ENCODE measurements around the gene OR2T35.
"Not testable (repeated sequence)": the region's sequence is repeated elsewhere in the genome, so short reads cannot be mapped to it uniquely, and the experiment has no call there.

The OR2T35 gene, protein sequence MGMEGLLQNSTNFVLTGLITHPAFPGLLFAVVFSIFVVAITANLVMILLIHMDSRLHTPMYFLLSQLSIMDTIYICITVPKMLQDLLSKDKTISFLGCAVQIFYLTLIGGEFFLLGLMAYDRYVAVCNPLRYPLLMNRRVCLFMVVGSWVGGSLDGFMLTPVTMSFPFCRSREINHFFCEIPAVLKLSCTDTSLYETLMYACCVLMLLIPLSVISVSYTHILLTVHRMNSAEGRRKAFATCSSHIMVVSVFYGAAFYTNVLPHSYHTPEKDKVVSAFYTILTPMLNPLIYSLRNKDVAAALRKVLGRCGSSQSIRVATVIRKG

DNA sequence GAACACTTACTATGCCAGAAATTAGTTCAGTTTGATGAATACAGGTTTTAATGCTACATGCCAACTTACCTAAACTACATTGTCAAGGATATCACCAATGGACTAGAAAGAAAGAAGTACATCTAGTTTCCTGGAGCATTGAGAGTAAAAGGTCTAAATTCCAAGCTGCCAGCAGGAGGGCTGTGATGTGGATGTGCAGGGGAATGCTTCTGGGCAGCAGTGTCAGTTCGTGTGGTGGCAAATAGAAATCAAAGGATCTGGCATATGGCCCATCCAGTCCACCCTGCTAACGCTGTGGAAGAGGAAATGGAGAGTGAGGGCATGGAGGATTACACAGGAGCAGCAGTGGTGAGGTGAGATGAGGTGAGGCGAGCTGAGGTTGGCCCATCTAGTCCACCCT lies at the start of gene OR2T35:
OR2T35 (minus strand) TSS at position 101 of the 400 bp plus-strand sequence. CDS start 6,020 bp downstream, outside the sequence.
- not testable (repeated sequence) for DNase-seq

DNA sequence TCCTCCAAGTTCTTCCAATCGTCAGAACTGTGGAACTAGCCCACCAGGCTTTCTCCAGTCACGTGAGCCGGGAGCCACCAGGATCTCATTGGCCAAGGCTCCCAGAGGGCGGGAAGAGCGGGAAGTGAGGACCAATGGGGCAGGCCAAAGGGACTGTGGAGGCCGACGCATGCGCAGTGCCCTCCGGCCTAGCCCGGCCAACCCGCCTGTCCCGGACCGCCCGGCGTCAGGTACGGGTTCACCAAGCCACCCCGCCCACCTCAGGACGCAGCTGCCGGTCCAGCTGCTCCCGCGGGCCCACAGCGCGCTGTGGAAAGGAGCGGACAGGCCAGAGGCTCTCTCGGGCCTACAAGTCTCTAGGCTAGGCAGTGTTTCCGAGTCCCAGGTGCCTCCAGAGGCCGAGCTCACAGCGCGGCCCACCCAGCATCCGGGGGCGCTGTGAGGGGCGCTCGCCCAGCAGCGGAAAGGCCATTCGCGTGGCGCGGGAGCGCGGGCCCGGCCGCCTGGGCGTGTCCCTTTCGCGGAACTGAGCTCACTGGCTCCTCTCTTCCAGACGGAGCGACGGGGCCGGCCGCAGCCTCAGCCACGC lies 46.6 kb upstream of the OR2T35 start:
- no peak for DNase-seq

DNA sequence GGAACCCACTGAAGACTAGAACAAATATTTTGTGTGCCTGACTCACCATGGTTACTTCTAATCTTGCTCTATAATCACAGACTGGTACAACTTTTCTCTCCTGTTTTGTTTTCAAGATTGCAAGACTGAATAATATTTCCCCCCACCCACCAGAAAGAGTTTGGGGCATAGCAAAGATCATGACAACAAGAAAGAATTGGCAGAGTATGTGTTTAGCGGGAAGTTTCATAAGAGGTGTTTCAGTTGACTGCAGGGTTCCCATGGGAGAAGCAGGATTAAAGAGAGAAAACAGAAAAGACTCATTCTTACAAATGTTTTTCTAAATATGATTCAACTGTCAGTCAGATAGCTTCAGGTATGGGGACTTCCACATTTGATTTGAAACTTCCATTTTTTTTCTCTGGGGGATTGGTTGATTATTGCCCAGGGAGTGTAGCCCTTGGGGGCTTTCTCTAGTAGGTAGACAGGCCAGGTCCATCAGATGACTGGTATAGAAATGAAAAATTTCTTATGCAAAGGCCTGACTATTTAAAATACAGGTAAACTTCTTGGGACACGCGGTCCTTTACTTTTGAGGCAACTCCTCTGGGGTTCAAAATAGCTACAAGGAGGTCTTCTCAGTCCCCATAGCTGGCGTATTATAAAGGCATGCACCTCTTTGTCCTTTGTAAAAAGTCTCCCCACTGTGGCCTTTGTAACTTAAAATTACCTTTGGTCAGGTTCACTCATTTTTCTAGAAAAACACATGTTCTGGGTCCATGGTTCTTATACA lies 43.6 kb upstream of the OR2T35 start:
- DNase-seq, result no peak

DNA sequence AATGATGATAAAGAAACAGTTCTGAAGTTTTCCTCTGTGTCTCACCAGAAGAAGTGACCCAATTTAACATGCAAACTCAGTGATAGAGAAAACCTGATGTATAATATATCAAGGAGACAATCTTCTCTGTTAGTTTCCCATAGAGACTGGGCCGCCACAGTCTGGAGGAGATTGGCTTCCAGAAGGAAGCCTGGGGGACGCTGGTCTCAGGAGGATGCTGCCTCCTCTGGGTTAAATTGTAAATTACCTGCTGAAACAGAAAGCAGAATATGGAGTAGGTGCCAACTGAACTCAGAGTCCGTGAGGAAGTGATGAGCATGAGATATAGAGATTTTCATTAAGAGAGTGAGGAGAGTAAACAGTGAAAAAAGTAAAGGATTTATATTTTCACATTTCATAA lies 41.7 kb upstream of the OR2T35 start:
- DNase-seq, result no peak

DNA sequence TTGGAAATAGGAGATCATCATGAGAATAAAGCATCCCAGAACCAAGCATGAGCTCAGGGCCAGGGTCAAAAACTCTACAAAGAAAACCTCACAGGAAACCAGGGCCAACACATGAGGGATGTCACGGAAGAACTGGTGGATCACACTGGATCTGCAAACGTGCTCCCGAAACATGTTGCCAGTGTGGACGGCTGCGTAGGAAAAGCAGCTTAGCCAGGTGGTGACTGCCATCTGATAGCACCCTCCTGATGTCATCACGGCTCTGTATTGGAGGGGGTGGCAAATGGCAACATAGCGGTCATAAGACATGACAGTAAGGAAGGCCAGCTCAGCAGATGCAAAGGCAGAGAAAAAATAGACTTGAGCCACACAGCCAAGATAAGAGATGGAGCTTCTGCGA lies 36.6 kb upstream of the OR2T35 start:
- no peak for DNase-seq

DNA sequence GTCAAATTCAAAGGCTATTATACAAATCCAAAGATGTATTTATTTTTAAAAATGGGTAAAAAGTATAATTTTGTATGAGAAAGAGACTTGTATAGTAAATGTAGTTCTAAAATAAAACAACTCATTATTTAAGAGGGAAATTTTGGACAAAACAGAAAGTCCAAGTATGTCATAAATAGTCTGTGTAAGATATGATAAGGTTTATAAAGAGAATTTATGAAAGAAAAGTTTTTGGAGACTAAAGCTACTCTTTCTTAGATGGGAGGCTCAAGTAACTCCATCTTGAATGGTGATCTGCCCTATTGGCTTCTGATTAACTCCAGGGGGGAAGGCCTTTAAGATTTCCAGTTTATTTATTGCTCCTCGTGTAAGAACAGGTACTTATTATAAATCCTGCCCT lies 24.9 kb upstream of the OR2T35 start:
- DNase-seq, result no peak

DNA sequence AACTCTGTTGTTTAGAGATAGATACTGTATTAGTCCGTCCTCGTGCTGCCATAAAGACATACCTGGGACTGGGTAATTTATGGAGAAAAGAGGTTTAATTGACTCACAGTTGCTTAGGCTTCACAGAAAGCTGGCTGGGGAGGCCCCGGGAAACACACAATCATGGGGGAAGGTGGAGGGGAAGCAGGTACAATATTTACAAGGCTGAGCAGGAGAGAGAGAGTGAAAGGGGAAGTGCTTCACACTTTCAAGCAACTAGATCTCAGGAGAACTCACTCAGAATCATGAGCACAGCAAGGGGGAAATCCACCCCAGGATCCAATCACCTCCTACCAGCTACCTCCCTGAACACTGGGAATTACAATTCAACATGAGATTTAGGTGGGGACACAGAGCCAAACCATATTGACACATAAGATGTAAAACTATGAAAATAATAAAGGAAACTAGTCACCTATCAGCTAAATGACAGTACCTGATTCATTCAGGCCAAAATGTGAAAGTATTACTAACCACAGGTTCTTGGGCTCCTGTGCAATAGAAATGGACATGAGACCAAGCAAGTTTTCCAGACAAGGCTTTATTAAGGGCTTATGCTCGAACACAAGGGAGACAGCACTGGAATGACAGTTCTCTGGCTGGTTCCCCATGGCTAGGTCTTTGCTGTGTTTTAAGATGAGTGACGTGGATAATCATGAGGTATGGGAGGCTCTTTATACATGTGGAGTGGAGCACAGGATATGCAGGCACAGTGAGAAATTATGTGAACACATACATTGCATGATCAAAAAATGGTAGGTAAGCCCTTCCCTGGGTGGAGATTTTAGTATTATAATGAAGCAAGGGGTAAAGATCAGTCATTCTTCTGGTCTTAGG lies 18.6 kb upstream of the OR2T35 start:
- DNase-seq, result not testable (repeated sequence)

DNA sequence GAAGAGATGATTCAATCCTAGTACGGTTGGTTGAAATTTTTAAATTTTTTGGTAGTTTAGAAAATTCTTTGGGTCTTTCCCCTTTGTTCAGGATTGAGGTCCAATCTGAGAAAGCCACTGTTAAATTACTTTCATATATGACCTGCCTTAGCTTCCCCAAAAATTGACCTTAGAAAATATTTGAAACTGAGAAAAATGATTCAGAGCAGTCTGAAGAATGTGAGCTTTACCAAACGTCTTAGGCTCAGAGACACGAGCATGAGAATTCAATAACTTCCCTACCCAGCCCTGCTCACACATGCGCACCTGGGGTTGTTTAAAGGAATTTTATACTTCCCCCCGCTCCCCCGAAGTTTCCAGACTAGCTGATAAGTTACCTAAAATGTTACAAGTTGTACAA lies 11.7 kb upstream of the OR2T35 start:
- not testable (repeated sequence) for DNase-seq

DNA sequence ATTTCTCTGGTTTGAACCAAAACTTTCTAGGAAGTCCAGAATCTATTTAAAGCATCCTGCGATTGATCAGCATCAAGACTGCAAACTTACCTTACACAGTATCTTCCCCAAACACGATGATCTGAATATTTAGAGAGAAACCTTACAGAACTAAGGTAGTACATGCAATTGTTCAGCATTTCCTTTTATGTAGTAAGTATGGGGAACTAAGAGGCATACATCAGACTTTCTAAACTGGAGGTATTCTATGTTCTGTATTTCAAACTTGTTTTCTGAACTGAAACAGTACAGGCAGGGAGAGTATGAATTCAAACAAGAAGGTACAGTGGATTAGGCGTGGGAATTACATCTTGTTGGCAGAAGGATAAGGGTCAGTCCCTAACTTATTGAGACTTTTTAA lies 10.3 kb upstream of the OR2T35 start, which contains the start of gene OR2T27:
OR2T27 (minus strand) TSS at position 175 of the 400 bp plus-strand sequence. CDS start 4,644 bp downstream, outside the sequence.
- DNase-seq, result not testable (repeated sequence)

DNA sequence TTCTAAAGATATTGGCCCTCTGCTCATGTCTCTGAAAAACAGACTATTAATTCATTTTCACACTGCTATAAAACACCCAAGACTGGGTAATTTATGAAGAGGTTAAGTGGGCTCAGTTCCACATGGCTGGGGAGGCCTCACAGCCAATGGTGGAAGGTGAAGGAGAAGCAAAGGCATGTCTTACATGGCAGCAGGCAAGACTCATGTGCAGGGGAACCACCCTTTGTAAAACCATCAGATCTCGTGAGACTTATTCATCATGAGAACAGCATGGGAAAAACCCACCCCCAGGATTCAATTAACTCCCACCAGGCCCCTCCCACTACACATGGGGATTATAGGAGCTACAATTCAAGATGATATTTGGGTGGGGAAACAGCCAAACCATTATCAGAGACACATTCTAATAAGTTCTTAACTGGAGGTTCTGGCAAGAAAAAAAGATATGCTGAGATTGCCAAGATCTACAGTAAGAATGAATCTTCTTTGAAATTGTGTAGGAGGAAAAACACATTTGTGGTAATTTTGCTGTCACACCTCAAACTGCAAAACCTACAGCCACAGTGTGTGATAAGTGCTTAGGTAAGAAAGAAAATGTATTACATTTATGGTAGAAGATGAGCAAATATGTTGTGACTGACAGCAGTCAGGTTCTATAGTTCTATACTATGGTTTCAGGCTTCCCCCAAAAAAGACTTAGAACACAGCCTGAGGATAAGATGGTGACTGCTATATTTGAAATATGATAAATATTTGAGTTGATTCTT lies 3.9 kb upstream of the OR2T35 start:
- DNase-seq, result not testable (repeated sequence)

DNA sequence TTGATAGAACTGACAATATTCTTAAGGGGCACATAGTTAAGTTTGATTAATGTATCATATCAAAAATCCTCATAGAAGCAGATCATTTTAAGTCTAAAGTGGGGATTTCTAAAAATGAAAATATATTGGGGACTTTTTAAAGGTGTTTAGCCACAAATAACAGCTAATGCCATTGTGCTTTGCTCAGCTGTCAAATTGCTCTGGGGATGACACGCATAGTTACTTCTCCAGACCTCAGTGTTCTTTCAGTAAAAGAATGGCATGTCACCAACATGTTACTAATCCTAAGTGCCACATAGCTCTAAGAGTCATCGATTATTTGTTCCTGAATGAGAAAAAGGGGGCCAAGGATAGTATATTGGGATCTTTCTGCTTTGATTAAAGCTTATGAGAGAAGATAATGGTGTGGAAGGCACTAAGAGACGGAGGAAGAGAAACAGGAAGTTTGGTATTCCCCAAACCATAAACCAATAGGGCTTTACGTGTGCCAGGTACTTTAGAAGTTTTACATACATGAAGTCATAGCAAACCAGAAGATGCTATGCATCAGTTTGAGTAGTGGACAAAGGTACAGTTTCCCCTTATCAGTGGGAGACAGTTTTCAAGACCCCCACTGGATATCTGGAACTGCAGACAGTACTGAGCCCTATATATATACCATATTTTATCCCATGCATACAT lies 2.0 kb downstream of the OR2T35 start:
- DNase-seq, result not testable (repeated sequence)

DNA sequence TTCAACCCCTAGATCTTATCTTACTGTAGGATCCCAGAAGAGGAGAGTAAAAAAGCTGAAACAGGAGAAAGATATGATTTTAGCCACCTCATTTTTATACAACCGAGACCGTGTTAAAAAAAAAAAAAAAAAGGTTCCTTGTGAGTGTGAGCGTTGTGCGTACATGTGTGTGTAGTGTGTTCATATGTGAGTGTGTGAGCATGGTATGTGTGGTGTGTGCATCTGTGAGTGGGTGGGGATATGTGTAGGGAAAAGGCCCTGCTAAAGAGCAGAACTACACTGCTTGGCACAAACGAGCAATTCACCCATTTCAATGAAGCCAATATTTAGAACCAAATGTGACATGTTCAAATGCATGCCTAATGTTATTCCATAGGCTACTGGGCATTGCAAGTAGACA lies 3.5 kb downstream of the OR2T35 start:
- DNase-seq, result not testable (repeated sequence)

DNA sequence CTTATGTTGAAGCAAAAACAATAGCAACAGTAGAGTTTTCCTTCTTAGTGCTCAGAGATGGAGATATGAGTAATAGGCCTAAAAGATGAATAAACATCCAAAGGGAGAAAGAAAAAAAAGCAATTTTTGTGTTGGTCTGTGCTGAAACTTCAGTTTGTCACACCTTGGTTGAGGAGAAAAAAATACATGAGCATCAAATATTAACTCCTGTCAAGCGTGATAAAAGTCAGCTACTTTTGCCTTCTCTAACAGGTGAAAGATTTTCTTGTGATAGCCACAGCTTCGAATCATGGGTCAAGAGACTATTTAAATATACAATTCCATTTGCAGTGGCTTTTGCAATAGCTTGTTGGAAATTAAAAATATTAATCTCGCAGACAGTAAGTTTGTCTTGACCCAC lies 4.2 kb downstream of the OR2T35 start:
- not testable (repeated sequence) for DNase-seq

DNA sequence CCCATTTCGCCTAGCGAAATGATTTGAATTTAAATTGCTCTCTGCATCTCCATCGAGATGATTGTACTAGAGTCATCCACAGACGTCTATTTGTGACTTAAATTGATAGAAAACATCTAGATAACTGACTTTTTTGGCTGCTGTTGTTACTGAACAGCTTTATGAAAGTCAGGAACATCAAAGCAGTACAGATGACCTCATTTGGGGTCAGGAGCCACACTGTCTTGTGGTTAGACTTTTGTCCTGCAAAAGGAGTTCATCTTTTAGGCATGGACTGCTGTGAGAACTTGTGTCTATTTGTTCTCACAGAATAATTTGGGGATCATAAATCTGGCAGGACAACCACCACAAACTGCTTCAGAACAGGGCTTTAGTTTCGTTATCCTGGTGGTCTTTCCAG lies 5.4 kb downstream of the OR2T35 start:
- DNase-seq, result not testable (repeated sequence)

DNA sequence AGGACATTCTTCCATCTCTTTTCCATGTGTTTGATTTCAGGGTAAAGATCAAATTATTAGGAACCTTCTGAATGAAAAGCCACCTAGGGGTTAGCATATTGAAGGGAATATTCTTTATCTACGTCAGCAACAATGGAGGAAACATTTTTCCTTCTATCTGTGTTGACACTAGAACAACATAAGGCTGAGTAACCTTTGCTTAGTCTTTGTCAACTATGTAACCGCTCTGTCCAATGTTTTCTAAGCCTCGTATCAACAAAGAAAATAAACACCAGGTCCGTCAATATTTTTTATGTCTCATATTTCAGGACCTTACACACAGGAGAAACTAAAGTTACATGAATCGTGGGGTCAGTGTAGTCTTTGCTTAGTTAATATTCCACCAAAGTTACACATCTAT lies 8.5 kb downstream of the OR2T35 start:
- not testable (repeated sequence) for DNase-seq

DNA sequence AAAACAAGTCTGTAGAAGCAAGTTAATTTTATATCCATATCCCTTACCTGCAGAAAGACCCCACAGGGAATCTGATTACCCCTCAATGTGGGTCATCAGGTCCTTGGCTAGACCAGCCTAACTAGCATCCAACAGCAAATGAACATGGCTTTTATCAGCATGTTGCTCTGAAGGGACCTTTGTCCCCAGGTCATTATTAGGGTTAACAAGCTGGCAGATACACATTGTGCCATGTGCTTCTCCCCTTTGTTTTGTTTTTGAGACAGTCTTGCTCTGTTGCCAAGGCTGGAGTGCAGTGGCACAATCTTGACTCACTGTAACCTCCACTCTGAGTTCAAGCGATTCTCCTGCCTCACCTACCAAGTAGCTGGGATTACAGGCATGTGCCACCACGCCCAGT lies 10.1 kb downstream of the OR2T35 start, which contains the start of gene OR2T11:
OR2T11 (minus strand) TSS at position 101 of the 400 bp plus-strand sequence. CDS start 7,963 bp downstream, outside the sequence.
- not testable (repeated sequence) for DNase-seq

DNA sequence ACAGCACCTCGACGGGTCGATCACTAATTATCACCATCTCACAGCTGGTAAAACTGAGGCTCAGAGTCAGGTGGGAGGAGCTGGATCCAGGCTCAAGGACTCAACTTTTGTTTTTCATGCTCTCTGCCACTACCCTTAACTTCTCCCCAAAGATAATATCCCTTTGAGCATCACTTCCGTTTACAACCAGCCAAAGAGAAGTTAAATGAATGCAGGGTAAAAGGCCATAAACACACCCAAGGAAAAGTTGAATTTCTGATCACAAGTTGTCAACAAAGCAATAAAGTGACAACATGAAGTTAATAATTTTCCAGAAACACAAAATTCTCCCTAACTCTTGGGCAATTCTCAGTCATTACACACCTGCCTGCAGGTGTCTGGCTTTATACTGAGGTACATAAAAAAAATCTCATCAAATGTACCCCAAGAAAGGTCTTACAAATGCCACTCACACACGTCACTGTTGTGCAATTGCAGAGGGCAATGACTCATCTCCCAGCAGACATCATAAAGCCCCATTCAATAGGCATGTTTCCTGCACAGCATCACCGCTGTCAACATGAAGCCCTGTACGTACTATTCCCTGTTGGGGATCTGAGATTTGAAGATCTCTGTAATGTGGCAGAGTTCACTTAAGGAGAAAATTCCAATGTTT lies 13.6 kb downstream of the OR2T35 start:
- DNase-seq, result no peak

DNA sequence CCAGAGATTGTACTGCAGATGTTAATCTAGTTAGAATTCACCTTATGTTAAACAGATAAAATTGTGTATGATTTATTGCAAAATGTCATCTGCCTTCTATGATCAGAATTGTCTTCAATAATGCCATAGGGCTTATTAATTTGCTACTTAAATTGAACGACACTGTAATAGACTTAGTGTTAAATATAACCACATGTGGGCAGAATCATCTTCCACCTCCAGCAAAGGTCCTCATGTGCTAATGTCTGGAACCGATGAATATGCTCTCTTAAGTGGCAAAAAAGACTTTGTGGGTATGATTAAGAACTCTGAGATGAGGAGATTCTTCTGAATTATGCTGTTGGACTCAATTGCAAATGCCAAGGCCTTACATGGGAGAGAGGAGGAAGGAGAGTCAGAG lies 14.5 kb downstream of the OR2T35 start:
- DNase-seq, result no peak

DNA sequence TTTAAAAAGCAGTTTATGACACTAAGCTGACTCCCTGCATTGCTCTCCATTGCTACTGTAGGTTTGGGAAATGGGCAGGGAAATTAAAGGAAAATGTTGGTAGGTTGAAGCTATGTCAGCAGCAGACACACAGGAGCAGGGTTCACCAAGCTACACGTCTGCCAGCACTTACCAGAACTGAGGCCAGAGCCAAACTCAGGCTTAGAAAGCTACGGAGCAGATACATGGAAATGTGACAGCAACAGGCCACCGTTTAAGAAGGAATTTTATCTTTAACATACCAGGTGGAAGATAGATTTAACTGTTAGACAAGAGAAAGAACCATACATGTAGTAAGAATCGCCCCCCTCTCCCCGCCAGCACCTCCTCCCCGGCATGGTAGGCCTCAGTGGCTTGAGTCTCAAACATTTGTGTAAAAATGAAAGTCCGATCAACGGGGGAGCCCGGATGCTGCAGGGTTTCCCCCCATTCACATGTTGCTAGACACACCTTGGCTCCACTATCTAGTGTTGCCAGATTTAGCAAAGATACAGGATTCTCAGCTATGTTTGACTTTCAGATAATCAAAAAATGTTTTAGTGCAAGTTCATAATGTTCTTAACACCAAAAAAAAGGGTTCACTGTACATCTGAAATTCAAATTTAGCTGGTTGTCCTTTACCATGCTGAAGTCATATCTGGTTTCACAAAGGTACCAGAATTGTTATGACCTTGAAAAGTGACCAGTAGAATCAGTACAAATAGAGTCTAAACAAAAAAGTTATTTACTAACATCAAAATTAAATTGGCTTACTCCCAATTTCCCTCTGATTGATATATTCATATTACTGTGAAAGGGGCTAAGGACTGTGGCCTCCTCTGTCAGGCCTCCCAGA lies 16.9 kb downstream of the OR2T35 start:
- DNase-seq, result no peak

Data from NCI-H187 treated with DMSO at 0.1 percent for 48 hours (cell line).